Osteoblast (primary cell): Measurements from ENCODE around the gene UBE2O. TPM values are rescaled to one million over a fixed set of nuclear protein-coding genes. Genes with fewer than 3 reads are reported as not detected.

ENCODE experiments used
- DNase-seq: peaks from one replicate; pipeline ENCODE4 v3.0.0; 2011; ENCODE audit warnings: low spot score, mixed read lengths; ENCODE audit not compliant: insufficient read length; ENCODE audit errors: missing footprints
- H2AFZ ChIP-seq: 2 replicates; pipeline ENCODE4 v1.6.0; 2011; ENCODE audit warnings: mild to moderate bottlenecking, low read length
- H3K27ac ChIP-seq: 2 replicates; pipeline ENCODE4 v1.5.1; 2011; ENCODE audit warnings: mild to moderate bottlenecking, low read depth, low read length, moderate library complexity
- H3K27me3 ChIP-seq: 2 replicates; pipeline ENCODE4 v1.6.0; 2012; ENCODE audit warnings: mild to moderate bottlenecking, control low read depth, inconsistent platforms, low read length, moderate library complexity; ENCODE audit not compliant: insufficient read depth
- H3K36me3 ChIP-seq: 2 replicates; pipeline ENCODE4 v1.5.1; 2011; ENCODE audit warnings: mild to moderate bottlenecking, low read length, control low read depth, moderate library complexity; ENCODE audit not compliant: insufficient read depth
- H3K4me1 ChIP-seq: 2 replicates; pipeline ENCODE4 v1.5.1; 2011; ENCODE audit warnings: mild to moderate bottlenecking, low read length, control low read depth, moderate library complexity; ENCODE audit not compliant: insufficient read depth
- H3K4me2 ChIP-seq: 2 replicates; pipeline ENCODE4 v1.6.0; 2011; ENCODE audit warnings: mild to moderate bottlenecking, low read length; ENCODE audit not compliant: insufficient read depth
- H3K4me3 ChIP-seq: fragments of 200-600 bp; sonication (generic); 3 replicates; pipeline ENCODE4 v1.5.1; 2012; ENCODE audit warnings: mild to moderate bottlenecking, low read length, inconsistent platforms; ENCODE audit not compliant: insufficient read depth
- H3K79me2 ChIP-seq: 2 replicates; pipeline ENCODE4 v1.6.0; 2012; ENCODE audit warnings: mild to moderate bottlenecking, low read length, control low read depth, inconsistent platforms; ENCODE audit not compliant: insufficient read depth
- H3K9me3 ChIP-seq: 2 replicates; pipeline ENCODE4 v1.5.1; 2011; ENCODE audit warnings: low read depth, low read length, control low read depth
- H4K20me1 ChIP-seq: 2 replicates; pipeline ENCODE4 v1.6.0; 2012; ENCODE audit warnings: mild to moderate bottlenecking, low read length, control low read depth; ENCODE audit not compliant: insufficient read depth
- CTCF ChIP-seq: IDR thresholded peaks from 2 replicates; pipeline ENCODE4 v1.5.1; 2011; ENCODE audit warnings: mild to moderate bottlenecking, low read depth, low read length, moderate library complexity; ENCODE audit errors: extremely low read depth
- total RNA-seq: library from RNA; depleted of rRNA; stranded (reverse); fragments of >200 nt; gene quantifications from 2 replicates; pipeline ENCODE4 v1.2.3, GENCODE V29; 2012

Gene UBE2O
- total RNA-seq, 1 donor: 19.5 TPM

- Histone ChIP-seq H2AFZ (peak within 1 kb of the TSS; percentile 56), H3K4me1 (peaks cover 35% of the 10 kb centered on the region), H3K27me3 (no peaks in the 10 kb centered on the region), H3K27ac (peak within 1 kb of the TSS; percentile 97), H3K79me2 (peaks cover 36% of the 10 kb centered on the region), H4K20me1 (peaks cover 30% of the 10 kb centered on the region), H3K4me2 (peak within 1 kb of the TSS; percentile 88), H3K36me3 (peaks cover 21% of the 10 kb centered on the region), H3K4me3 (peak within 1 kb of the TSS; percentile 90), H3K9me3 (no peaks in the 10 kb centered on the region)
- DNase-seq: peak; percentile 99
- no peak for TF ChIP-seq CTCF
These were observed 68.5 kb downstream of the UBE2O start, which contains the start of gene SPHK1 for GRCh38 chr17:76384222-76384986. Gene SPHK1 (plus strand): TSS chr17:76384609. CDS start chr17:76385645, 1,036 bp downstream.

- peaks cover 24% of the 10 kb centered on the region for H4K20me1 ChIP-seq
- H3K27me3 ChIP-seq: no peaks in the 10 kb centered on the region
- TF ChIP-seq CTCF: peak; percentile 12
- DNase-seq: peak; percentile 95
- H3K27ac ChIP-seq: peak overlapping the region; percentile 97
- peaks cover 21% of the 10 kb centered on the region for H3K36me3 ChIP-seq
- no peaks in the 10 kb centered on the region for H3K9me3 ChIP-seq
- H3K4me3 ChIP-seq: peak overlapping the region; percentile 90
- H3K4me1 ChIP-seq: peaks cover 35% of the 10 kb centered on the region
- peaks cover 36% of the 10 kb centered on the region for H3K79me2 ChIP-seq
- H3K4me2 ChIP-seq: peak overlapping the region; percentile 88
- peak overlapping the region; percentile 41 for H2AFZ ChIP-seq
These were observed 69.3 kb downstream of the UBE2O start for GRCh38 chr17:76383546-76384221.

GRCh38 chr17:76382803-76383545 lies 70.0 kb downstream of the UBE2O start:
- Histone ChIP-seq H3K27ac (peak overlapping the region; percentile 97), H3K4me1 (peaks cover 34% of the 10 kb centered on the region), H2AFZ (peak overlapping the region; percentile 65), H3K4me3 (peak overlapping the region; percentile 90), H4K20me1 (peaks cover 22% of the 10 kb centered on the region), H3K4me2 (peak overlapping the region; percentile 88), H3K9me3 (no peaks in the 10 kb centered on the region), H3K79me2 (peaks cover 34% of the 10 kb centered on the region), H3K36me3 (peaks cover 20% of the 10 kb centered on the region), H3K27me3 (no peaks in the 10 kb centered on the region)
- DNase-seq: peak; percentile 96
- no peak for TF ChIP-seq CTCF
